Stimulated activated CD8-positive, alpha-beta memory T cell treated with anti-CD3 and anti-CD28 coated beads, Interleukin-15, amount 100 ng/mL, for 48 hours (primary cell): ENCODE results near the gene PSMD14.

Source experiments
- DNase-seq, 2 donors: peaks; one replicate each; pipeline ENCODE4 v3.0.0-alpha.2; 2020; ENCODE audit warnings: low read depth in 2 of 2

The PSMD14 gene

DNA sequence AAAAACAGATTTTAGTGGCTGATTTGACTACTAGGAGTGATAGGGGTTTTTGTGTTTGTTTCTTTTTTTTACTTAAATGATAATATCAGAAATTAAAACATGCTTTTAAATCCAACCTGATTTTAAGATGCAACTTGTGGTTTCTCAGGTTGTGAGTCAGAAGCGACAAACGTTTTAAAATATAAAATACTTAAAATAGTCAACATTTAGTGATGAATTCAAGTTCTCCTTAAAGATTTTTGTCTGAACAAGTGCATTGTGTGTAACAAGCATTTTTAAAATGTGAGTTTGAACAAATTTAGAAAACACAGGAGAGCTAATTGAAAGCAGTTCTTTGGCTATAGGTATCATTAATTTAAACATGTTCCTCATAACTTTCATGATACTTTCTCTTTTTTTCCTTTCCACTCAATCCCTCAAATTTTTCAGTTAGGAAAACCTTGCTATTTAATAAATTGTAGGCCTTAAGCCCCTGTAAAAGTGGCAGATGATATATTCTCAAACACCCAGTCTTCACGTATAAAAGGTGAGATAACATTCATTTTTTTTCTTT is 111.5 kb downstream of the PSMD14 start:
- DNase-seq, result no peak

- DNase-seq, result no peak
Measured at GRCh38 chr2:161420406-161421074, 112.3 kb downstream of the PSMD14 start.

DNA sequence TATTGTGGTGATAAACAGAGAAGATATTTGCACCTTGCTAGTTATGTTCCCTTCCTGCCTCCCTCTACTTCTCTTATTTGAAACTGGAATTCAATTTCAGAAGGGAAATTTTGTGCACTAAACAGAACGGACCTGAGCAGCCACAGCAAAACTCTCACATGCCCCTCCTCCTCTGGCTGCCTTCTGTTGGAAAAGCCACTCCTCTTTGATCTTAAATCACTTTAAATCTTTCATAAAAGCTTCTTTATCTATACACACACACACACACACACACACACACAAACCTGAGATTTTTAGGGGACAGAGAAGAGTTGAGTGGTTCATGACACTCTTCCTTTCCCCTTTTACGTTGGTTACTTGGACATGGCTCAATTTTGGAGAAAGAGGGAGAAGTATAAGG is 113.5 kb downstream of the PSMD14 start:
- no peak for DNase-seq

- no peak for DNase-seq
Measured at GRCh38 chr2:161422816-161423403, 114.7 kb downstream of the PSMD14 start.

GRCh38 chr2:161423421-161424393 is 115.5 kb downstream of the PSMD14 start:
- DNase-seq, result no peak

DNA sequence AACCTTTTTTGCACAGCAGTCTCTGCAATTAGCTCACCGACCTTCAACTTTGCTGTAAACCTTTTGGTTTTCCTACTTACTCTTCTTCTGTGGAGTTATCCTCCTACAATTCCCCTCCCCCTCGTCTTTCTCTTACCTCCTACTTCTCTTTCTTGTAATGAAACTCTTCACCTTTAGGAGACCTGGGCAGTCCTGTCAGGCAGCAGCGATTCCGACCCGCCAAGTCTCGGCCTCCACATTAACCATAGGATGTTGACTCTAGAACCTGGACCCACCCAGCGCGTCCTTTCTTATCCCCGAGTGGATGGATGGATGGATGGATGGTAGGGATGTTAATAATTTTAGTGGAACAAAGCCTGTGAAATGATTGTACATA is 116.2 kb downstream of the PSMD14 start:
- no peak for DNase-seq

DNA sequence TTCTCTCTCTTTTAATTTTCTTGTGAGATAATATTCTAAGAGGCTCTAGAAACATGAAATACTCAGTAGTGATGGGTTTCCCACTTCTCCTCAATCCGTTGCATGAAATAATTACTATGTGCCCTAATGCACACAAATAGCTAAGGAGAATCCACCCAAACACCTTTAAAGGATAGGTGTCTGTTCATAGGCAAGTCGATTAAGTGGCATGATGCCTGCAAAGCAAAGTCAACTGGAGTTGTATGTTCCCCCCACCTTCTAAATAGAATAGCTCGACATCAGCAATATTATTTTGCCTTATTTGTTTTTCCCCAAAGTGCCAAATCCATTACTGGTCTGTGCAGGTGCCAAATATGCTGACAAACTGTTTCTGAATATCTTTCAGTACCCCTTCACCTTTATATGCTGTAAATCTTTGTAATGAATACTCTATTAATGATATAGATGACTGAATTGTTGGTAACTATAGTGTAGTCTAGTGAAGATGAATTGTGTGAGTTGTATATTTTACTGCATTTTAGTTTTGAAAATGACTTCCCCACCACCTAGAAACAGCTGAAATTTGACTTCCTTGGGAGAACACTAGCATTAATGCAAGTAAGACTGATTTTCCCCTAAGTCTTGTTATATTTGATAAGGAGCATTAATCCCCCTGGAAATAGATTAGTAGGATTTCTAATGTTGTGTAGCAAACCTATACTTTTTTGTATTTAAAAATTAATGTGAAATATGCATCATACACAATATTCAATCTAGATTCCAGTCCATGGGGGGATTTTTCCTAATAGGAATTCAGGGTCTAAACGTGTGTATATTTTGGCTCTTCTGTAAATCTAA is 116.9 kb downstream of the PSMD14 start:
- DNase-seq, result no peak

DNA sequence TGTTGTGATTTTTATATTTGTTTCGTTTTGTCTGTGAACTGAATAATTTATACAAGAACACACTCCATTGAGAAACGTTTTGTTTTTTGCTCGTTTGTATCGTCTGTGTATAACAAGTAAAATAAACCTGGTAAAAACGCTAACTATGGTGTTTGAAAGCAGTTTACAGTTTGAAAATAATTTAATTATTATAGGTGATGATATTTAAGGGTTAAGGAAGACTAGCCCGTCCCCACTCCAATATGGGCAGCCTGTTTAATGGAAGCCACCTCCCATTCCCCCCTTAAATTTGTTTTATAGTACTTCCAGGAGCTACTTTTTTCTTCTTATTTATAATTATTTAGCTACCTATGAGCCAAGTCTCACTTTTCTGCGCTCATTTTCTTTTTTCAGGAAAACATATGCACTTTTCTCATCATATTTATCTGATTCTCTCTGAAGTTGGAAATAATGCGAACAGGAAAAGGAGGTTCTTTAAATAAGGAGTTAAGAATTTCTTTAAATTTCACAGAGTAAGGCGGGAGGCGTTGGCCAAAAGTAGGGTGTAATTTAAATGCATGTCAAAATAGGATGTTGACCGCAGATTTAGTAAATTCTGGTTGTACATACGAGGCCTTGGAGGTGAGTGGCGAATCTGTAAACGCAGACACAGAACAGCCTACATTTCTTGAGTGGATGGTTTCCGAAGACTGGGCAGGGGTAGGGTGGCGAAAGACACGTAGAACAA is 117.7 kb downstream of the PSMD14 start:
- no peak for DNase-seq

DNA sequence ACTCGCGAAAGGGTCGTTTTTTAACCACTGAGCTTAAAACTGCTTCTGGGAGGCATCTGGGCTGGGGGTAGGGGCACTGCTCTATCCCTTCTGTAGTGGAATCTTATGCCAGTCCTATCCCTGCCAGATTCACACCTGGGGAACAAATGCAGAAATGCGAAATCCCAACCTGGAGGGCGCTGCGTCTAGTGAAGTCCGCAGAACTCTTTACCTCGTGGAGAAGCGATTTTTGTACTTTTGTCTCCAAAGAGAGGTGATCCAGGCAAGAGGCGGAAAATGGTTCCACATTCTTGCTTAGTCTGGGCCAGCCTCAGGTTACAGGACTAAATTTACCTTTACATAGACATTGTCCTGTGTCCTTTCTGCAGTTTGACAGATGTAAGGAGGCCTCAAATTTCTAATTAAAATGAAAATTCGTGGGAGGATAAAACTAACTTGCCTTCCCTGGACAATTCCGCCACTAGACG is 118.3 kb downstream of the PSMD14 start:
- no peak for DNase-seq

GRCh38 chr2:161426922-161427663 is 118.9 kb downstream of the PSMD14 start:
- DNase-seq, result no peak

GRCh38 chr2:161427664-161428587 is 119.7 kb downstream of the PSMD14 start:
- DNase-seq, result no peak

- no peak for DNase-seq
Measured at GRCh38 chr2:161430386-161430785, 122.2 kb downstream of the PSMD14 start.

GRCh38 chr2:161432107-161432506 is 123.9 kb downstream of the PSMD14 start:
- no peak for DNase-seq

DNA sequence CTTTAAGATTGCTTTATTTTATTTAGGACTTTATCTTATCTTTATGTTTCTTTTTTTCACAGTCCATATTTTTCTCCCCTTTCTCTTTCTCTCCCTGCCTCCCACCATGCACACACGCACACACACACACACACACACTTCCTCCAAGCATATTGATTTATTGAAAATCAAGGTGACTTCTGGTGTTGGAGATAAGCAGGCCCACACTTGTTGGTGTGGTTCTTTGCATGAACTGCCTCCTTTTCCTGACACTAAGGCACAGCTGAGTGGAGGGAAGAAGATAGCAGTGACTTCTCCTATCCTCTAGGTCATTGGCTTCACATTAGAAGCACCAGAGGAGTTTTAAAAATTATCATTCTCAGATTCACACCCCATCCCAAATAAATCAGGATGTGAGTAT is 125.9 kb downstream of the PSMD14 start:
- DNase-seq, result no peak

DNA sequence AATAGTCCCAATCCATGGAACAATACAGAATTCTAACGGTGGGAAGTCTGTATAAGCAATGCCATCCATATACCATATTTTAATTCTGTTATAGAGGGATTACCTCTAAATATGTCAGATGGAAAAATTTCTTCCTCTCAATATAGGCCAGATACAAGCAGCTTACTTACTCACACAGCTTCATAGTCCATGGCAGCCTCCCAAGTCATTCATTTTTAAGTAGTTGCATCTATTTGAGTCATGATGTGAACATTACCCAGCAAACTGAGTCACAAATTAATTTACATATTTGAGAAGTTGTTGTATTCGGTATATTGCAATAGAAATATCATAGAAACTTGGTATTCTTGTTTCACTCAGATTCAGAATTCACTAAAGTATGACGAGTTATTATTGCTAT is 128.2 kb downstream of the PSMD14 start:
- no peak for DNase-seq

DNA sequence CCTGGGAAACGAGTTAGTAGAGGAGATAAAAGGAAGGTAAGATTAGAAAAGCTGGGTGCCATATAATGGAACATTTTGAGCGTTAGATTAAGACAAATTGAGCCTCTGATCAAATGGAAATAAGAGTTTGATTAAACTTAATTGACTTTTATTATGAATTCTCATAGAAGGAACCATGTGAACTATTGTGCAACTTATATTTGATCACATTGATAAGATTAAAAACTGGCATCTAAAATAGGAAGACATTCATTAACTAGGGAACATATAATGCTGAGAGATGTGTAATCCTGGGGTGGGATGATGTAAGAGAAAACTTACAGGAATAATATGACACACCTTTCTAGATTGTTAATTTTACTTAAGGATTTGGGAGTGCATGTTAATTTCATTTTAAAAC is 130.4 kb downstream of the PSMD14 start:
- no peak for DNase-seq

GRCh38 chr2:161445097-161445496 is 136.9 kb downstream of the PSMD14 start:
- no peak for DNase-seq

GRCh38 chr2:161448431-161448830 is 140.2 kb downstream of the PSMD14 start:
- no peak for DNase-seq
